Measurements from ENCODE around the gene SART1.

DNA sequence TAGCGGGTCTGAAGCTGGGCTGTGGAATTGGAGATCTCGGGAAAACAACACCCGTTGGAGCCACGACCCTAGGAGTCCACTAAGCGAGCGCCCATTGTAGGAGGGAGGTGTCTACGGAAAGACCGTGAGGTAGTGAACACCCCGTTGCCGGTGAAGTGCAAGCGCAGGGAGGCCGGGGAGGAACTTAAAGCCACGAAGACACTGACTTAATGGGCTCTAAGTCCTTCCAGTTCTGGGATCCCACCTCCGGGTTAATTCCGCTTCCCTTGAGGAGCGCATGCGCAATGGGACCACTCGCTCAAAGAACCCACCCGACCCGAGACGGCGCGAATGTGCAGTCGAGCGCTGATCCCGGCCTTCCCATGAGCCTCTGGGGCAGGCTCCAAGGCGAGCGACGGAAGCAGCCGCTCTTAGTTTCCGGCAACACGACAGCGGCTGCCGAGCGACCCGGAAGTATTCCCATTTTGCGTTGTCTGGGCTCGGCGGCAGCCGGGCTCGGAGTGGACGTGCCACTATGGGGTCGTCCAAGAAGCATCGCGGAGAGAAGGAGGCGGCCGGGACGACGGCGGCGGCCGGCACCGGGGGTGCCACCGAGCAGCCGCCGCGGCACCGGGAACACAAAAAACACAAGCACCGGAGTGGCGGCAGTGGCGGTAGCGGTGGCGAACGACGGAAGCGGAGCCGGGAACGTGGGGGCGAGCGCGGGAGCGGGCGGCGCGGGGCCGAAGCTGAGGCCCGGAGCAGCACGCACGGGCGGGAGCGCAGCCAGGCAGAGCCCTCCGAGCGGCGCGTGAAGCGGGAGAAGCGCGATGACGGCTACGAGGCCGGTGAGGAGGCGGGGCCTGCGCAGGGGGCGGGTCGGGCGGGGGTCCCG is at the start of gene SART1:
- TF ChIP-seq, protein P1, sequence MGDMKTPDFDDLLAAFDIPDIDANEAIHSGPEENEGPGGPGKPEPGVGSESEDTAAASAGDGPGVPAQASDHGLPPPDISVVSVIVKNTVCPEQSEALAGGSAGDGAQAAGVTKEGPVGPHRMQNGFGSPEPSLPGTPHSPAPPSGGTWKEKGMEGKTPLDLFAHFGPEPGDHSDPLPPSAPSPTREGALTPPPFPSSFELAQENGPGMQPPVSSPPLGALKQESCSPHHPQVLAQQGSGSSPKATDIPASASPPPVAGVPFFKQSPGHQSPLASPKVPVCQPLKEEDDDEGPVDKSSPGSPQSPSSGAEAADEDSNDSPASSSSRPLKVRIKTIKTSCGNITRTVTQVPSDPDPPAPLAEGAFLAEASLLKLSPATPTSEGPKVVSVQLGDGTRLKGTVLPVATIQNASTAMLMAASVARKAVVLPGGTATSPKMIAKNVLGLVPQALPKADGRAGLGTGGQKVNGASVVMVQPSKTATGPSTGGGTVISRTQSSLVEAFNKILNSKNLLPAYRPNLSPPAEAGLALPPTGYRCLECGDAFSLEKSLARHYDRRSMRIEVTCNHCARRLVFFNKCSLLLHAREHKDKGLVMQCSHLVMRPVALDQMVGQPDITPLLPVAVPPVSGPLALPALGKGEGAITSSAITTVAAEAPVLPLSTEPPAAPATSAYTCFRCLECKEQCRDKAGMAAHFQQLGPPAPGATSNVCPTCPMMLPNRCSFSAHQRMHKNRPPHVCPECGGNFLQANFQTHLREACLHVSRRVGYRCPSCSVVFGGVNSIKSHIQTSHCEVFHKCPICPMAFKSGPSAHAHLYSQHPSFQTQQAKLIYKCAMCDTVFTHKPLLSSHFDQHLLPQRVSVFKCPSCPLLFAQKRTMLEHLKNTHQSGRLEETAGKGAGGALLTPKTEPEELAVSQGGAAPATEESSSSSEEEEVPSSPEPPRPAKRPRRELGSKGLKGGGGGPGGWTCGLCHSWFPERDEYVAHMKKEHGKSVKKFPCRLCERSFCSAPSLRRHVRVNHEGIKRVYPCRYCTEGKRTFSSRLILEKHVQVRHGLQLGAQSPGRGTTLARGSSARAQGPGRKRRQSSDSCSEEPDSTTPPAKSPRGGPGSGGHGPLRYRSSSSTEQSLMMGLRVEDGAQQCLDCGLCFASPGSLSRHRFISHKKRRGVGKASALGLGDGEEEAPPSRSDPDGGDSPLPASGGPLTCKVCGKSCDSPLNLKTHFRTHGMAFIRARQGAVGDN (IDR thresholded peaks at IDR 0.05): no peak; the same call in 1 of the 2 replicates
- TF ChIP-seq, protein P2, sequence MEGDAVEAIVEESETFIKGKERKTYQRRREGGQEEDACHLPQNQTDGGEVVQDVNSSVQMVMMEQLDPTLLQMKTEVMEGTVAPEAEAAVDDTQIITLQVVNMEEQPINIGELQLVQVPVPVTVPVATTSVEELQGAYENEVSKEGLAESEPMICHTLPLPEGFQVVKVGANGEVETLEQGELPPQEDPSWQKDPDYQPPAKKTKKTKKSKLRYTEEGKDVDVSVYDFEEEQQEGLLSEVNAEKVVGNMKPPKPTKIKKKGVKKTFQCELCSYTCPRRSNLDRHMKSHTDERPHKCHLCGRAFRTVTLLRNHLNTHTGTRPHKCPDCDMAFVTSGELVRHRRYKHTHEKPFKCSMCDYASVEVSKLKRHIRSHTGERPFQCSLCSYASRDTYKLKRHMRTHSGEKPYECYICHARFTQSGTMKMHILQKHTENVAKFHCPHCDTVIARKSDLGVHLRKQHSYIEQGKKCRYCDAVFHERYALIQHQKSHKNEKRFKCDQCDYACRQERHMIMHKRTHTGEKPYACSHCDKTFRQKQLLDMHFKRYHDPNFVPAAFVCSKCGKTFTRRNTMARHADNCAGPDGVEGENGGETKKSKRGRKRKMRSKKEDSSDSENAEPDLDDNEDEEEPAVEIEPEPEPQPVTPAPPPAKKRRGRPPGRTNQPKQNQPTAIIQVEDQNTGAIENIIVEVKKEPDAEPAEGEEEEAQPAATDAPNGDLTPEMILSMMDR (IDR thresholded peaks at IDR 0.05 in 2 of 3, conservative IDR thresholded peaks at IDR 0.05 in 1 of 3; ENCODE audit: control insufficient read depth in 2 of 3, extremely low read depth in 1 of 3, insufficient read depth in 1 of 3, low read depth in 3 of 3, low read length in 3 of 3): no peak
- TF ChIP-seq CREB1 (IDR thresholded peaks at IDR 0.05; ENCODE audit: low read depth) (peak; percentile 76), E2F8 (IDR thresholded peaks at IDR 0.05; ENCODE audit: low read depth, partially characterized antibody) (peak; percentile 87), EP300 (IDR thresholded peaks at IDR 0.05; ENCODE audit: borderline replicate concordance in 1 of 2, control insufficient read depth in 1 of 2, low read depth in 2 of 2, low read length in 2 of 2) (no peak)
- TF ChIP-seq, protein P3, sequence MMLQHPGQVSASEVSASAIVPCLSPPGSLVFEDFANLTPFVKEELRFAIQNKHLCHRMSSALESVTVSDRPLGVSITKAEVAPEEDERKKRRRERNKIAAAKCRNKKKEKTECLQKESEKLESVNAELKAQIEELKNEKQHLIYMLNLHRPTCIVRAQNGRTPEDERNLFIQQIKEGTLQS (IDR thresholded peaks at IDR 0.05; ENCODE audit: borderline replicate concordance, extremely low read depth, low read depth, low read length): no peak

Measured in GM12878 (cell line).